Endodermal cell (in vitro differentiated cells): ENCODE data around the gene CEP170B. TPM values are rescaled to one million over a fixed set of nuclear protein-coding genes. Genes with fewer than 3 reads are reported as not detected.

ENCODE experiments used
- DNase-seq: peaks from one replicate; pipeline ENCODE4 v3.0.0-alpha.2; 2017
- H3K27ac ChIP-seq: 2 replicates; pipeline ENCODE4 v1.5.1; 2013; ENCODE audit warnings: mild to moderate bottlenecking, low read depth, low read length, moderate library complexity
- H3K27me3 ChIP-seq: 2 replicates; pipeline ENCODE4 v1.6.1; 2013; ENCODE audit warnings: mild to moderate bottlenecking, low read length, moderate library complexity; ENCODE audit not compliant: insufficient read depth, control insufficient read depth, poor library complexity, severe bottlenecking
- H3K36me3 ChIP-seq: 2 replicates; pipeline ENCODE4 v1.7.0; 2013; ENCODE audit warnings: mild to moderate bottlenecking, low read length, moderate library complexity; ENCODE audit not compliant: control insufficient read depth, insufficient read depth
- H3K4me1 ChIP-seq: one replicate; pipeline ENCODE4 v1.7.0; 2013; ENCODE audit warnings: low read length; ENCODE audit not compliant: control insufficient read depth, insufficient read depth
- H3K4me3 ChIP-seq: 2 replicates; pipeline ENCODE4 v1.5.1; 2013; ENCODE audit warnings: mild to moderate bottlenecking, low read length, moderate library complexity
- H3K9ac ChIP-seq: 2 replicates; pipeline ENCODE4 v1.6.1; 2013; ENCODE audit warnings: mild to moderate bottlenecking, low read length, moderate library complexity; ENCODE audit not compliant: poor library complexity, severe bottlenecking; ENCODE audit errors: extremely low read depth
- H3K9me3 ChIP-seq: 2 replicates; pipeline ENCODE4 v1.6.1; 2013; ENCODE audit warnings: mild to moderate bottlenecking, low read length, moderate library complexity; ENCODE audit not compliant: control insufficient read depth
- H3K27ac Mint-ChIP-seq: 2 replicates; pipeline ENCODE4 v1.8.0; 2020; ENCODE audit warnings: mixed read lengths
- H3K27me3 Mint-ChIP-seq: 2 replicates; pipeline ENCODE4 v1.8.0; 2021; ENCODE audit warnings: mild to moderate bottlenecking, mixed read lengths; ENCODE audit not compliant: insufficient read depth
- H3K36me3 Mint-ChIP-seq: 2 replicates; pipeline ENCODE4 v1.8.0; 2020; ENCODE audit warnings: low read depth, mixed read lengths
- H3K4me1 Mint-ChIP-seq: 2 replicates; pipeline ENCODE4 v1.8.0; 2020; ENCODE audit warnings: mixed read lengths
- H3K4me3 Mint-ChIP-seq: 2 replicates; pipeline ENCODE4 v1.8.0; 2020; ENCODE audit warnings: mild to moderate bottlenecking, moderate library complexity, mixed read lengths
- H3K9me3 Mint-ChIP-seq: 2 replicates; pipeline ENCODE4 v1.8.0; 2020; ENCODE audit warnings: mild to moderate bottlenecking, mixed read lengths
- CTCF ChIP-seq: fragments of 200-600 bp; sonication (generic); conservative IDR thresholded peaks from 2 replicates; pipeline ENCODE4 v1.5.0; 2021; ENCODE audit warnings: antibody characterized with exemption, mild to moderate bottlenecking
- WGBS, 2 experiments: methylation state at CpG; one replicate each; pipeline versions ENCODE4 v1.1.5 to v1.1.7; 2013; ENCODE audit warnings: missing lambda C conversion rate in 2 of 2, mixed read lengths in 1 of 2; ENCODE audit not compliant: insufficient coverage in 1 of 2, insufficient read length in 1 of 2; 5-methylcytosine and 5-hydroxymethylcytosine counted together
- total RNA-seq, 2 donors: library from RNA; stranded (reverse); fragmentation: NEBNext Ultra II Directional in 1 of 2; extraction: Animal tissue kit (Norgen Biotek cat#: 25700) in 1 of 2; gene quantifications; 2 replicates in 1 of 2; 3 replicates in 1 of 2; pipeline ENCODE4 v1.2.1, GENCODE V29; 2021

CEP170B gene
- total RNA-seq, 2 donors from 2014 or later: 38.9 to 43.1 TPM

- no peak for DNase-seq
- Mint-ChIP-seq H3K27me3 (peaks cover 31% of the 10 kb centered on the region), H3K9me3 (peaks cover 4% of the 10 kb centered on the region), H3K27ac (no peak overlapping the region), H3K36me3 (peaks cover 2% of the 10 kb centered on the region), H3K4me1 (peaks cover 4% of the 10 kb centered on the region), H3K4me3 (no peak overlapping the region)
- Histone ChIP-seq H3K9ac (no peak overlapping the region), H3K9me3 (no peaks in the 10 kb centered on the region), H3K27me3 (no peaks in the 10 kb centered on the region), H3K36me3 (no peaks in the 10 kb centered on the region), H3K4me3 (no peak overlapping the region), H3K4me1 (no peaks in the 10 kb centered on the region), H3K27ac (no peak overlapping the region)
- no peak for TF ChIP-seq CTCF
- WGBS, 2 experiments: 90 to 93% methylated on average over 5 to 6 of the region's 8 CpGs
Observed at GRCh38 chr14:104852280-104852663, 12.8 kb upstream of the CEP170B start.

GRCh38 chr14:104855532-104856090 lies 9.5 kb upstream of the CEP170B start:
- Histone ChIP-seq H3K4me1 (no peaks in the 10 kb centered on the region), H3K9ac (no peak overlapping the region), H3K27me3 (no peaks in the 10 kb centered on the region), H3K9me3 (no peaks in the 10 kb centered on the region), H3K4me3 (no peak overlapping the region), H3K36me3 (no peaks in the 10 kb centered on the region), H3K27ac (no peak overlapping the region)
- Mint-ChIP-seq H3K4me3 (no peak overlapping the region), H3K27ac (no peak overlapping the region), H3K4me1 (peaks cover 7% of the 10 kb centered on the region), H3K9me3 (no peaks in the 10 kb centered on the region), H3K36me3 (no peaks in the 10 kb centered on the region), H3K27me3 (peaks cover 26% of the 10 kb centered on the region)
- no peak for TF ChIP-seq CTCF
- WGBS, 2 experiments: 89 to 91% methylated on average over 8 to 12 of the region's 12 CpGs
- no peak for DNase-seq

- 83 to 88% methylated on average over 12 to 20 of the region's 21 CpGs for WGBS, 2 experiments
- H3K4me1 Mint-ChIP-seq: peaks cover 7% of the 10 kb centered on the region
- H3K9me3 Mint-ChIP-seq: no peaks in the 10 kb centered on the region
- peak; percentile 54 for DNase-seq
- Histone ChIP-seq H3K4me3 (no peak overlapping the region), H3K27me3 (no peaks in the 10 kb centered on the region), H3K9me3 (no peaks in the 10 kb centered on the region), H3K9ac (no peak overlapping the region), H3K4me1 (no peaks in the 10 kb centered on the region), H3K36me3 (no peaks in the 10 kb centered on the region), H3K27ac (no peak overlapping the region)
- H3K27me3 Mint-ChIP-seq: peaks cover 21% of the 10 kb centered on the region
- no peak overlapping the region for H3K27ac Mint-ChIP-seq
- H3K36me3 Mint-ChIP-seq: no peaks in the 10 kb centered on the region
- no peak for TF ChIP-seq CTCF
- H3K4me3 Mint-ChIP-seq: no peak overlapping the region
Observed at GRCh38 chr14:104856157-104856868, 8.8 kb upstream of the CEP170B start.
